ENCODE measurements around the gene KLF13.

Gene KLF13

DNA sequence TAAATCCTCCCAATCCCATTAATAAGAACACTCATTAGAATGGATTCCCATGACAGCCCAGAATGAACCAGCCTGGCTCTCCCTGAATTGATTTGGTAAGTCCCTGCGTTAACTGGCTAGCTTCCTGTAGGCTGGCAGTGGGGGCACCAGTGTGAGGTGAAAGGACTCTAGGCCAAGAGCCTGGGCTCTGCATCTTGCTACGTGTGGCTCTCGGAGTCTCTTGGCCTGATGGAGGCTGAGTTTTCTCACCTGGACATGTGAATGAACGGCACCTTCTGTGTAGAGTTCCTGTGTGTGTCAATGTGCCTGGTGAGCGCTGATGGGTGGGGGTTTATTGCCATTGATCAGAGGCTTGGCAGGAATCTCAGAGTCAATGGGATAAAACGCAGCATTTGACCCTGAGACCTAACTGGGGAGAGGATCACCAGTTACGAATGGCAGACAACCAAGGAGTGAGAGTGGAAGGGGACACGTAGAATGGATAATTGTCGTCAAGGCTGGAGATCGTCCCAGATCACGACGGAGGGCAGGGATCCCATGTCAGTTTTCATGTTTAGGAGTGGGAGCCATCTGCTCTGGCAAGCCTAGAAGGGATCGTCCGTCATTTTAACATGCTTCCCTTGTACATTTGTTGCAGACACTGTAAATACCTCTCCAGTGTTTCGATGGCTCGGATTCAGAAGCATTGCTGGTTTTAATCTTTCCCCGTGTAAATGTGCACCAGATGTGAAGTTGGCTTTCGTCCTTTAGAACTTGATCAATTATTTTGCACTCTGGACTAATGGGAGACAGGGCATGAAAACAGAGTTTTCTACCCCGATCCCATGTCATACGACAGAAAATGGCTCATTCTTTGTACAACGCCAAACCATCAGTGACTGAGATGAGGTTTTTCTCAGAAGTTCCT is 9.0 kb upstream of the KLF13 start:
- DNase-seq = no peak

DNA sequence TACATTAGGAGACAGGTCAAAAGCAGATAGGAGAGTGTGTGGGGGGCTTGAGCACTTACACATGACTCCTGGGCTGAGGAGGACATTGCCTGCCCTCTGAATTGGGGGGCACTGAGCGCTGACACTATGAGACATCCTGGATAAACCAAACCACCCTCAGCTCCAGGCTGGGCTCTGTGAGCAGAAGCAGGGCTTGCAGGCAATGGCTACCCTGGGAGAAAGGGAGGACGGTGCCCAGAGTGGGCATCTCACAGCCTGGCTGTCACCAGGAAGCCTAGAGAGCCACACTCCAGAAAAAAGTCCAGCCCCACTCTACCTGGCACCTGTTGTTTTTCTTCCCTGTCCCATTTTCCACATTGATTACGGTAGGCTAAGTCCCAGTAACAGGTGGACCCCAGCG is 8.2 kb upstream of the KLF13 start:
- no peak for DNase-seq

DNA sequence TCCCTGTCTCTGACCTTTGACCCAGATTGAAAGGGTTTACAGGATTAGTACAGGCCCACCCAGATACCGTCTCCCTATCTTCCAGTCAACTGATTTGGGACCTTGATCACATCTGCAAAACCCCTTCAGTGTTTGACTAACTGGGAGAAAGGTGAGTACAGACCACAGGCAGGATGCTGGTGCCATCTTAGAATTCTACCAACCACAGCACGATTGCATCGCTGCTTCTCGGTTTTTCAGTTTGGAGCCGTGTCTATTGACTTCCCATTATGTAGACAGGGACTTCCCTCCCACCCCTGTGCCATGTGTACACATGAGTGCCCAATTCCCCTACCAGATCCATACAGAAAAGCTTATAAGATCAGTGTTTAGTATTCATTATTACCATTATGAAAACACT is 6.6 kb upstream of the KLF13 start:
- no peak for DNase-seq

DNA sequence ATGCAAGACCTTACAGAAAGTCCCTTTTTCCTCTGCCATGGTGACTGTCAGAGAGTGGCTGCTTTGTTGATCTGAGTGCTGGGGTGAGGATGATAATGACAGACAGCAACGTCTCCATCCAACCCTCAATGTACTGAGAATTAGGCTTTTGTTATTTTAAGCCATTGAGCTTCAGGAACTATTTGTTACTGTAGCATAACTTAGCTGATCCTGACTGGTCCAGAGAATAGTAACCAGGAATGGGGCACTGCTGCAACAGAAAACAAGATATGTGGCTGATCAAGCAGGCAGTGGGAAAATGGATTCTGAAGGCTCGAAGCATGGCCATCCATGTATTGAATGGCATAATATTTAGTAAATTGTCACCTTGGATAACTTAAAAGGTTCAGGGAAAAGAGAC is 5.2 kb upstream of the KLF13 start:
- DNase-seq = no peak

DNA sequence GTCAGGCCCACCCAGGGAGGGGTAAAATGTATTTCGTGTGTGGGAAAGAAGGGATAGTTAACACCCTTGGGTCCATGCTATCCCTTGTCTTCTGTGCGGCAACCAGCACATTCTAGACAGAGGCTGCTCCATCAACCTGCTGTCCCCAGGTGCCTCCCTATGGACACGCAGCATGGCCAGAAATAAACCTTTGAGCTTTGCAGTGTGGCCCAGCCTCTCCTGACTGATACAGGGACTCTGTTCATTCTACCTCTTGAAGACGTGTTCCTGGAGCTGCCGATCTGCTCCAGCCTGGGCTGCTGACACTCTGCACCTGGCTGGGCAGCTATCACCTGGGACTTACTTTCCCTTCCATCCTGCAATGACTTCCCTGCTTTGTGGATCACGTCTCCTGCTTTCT is 4.1 kb upstream of the KLF13 start:
- DNase-seq = no peak

DNA sequence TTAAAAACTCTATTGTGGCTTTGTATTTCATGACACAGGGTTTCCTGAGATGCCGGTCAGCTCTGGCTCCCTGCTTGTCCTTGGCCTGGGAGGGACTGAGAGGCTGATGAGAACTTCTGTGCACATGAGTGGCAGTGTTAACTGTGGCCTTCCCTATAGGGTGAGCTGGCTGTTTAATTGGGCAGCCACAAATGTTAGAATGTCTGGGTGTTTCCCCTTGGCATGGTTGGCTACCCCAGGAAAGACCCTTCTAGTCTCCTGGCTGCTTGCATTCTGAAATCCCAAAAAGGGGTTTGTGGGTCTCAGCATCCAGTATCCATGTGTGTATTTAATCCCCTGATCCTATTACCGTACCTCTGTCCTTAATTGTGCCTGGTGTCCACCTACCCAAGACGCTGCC is 3.0 kb upstream of the KLF13 start:
- DNase-seq = no peak

DNA sequence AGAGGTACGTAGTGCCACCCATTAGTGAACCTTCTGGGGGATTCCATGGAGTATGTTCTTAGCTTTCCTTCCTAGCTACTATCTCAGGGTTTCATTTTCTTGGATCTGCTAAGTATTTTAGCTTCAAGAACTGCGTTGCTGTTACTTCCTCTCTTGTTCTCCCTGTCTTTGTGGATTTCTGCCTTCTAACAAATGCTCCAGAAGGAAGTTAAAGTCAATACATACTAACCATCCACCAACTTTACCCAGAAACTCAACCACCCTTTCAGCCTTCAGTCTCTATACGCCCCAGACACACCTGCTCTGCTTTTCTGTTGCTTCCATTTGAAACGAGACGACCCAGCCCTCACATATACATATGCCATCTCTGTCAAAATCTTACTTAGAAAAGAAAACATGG is 2.4 kb upstream of the KLF13 start:
- no peak for DNase-seq

DNA sequence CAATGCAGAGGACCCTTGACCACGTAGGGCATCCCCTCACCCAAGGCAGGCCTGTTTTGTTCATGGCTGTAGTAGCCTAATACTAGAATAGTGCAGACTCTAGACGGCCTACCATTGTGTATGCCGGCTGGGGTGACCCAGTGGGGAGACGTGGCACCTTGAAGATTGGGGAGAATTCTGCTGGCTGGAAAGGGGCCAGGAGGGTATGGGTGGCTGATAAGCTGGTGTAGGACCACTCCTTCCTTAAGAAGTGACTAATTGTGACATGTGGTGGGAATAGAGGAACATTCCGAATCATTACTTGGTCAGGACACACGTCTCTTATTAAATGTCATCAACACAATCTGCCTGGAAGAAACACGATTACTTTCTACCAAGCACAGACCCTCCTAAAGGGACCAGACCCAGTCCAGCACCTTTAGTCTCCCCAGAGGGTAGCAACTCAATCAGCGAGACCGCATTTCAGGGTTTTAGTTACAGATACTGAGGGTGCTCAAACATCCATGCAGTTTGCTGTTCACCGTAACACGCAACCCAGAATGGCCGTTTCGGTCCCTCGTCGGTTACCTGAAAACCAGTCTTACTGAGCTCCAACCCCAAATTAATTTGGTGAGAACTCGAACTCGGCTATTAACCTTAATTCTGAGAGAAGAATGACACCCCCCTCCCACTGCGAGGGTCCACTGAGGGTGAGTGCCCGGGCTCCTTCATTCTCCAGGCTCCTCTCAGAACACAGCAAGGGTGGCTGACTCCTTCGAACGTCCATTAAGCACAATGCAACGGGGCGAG is 1.6 kb upstream of the KLF13 start:
- DNase-seq = peak; percentile 3

DNA sequence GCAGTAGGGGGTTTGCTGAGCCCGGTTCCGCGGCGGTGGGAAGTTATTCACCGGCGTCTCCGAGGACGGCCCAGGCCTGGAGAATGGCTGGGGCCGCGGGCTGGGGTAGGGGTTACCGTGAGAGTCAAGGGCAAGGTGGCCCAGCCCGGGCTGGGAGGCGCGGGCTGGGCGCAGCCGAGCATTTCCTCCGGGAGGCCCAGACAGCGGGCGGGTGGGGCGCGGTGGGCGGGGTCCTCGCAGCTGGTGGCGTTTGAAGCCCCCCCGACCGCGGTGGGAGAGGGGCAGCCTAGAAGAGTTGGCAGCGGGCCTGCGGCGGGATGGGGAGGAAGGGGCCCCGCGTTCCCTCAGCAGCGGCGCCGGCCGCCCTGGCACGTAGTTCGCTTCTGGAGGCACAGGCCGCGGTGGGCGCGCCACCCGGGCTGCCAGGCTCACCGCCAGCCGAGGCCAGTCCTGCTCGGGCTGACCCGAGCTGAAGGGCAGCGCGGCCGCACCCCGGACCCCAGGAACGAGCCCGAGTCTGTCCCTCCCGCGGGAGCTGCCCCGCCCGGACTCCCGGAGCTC is 960 bp upstream of the KLF13 start:
- DNase-seq = no peak

DNA sequence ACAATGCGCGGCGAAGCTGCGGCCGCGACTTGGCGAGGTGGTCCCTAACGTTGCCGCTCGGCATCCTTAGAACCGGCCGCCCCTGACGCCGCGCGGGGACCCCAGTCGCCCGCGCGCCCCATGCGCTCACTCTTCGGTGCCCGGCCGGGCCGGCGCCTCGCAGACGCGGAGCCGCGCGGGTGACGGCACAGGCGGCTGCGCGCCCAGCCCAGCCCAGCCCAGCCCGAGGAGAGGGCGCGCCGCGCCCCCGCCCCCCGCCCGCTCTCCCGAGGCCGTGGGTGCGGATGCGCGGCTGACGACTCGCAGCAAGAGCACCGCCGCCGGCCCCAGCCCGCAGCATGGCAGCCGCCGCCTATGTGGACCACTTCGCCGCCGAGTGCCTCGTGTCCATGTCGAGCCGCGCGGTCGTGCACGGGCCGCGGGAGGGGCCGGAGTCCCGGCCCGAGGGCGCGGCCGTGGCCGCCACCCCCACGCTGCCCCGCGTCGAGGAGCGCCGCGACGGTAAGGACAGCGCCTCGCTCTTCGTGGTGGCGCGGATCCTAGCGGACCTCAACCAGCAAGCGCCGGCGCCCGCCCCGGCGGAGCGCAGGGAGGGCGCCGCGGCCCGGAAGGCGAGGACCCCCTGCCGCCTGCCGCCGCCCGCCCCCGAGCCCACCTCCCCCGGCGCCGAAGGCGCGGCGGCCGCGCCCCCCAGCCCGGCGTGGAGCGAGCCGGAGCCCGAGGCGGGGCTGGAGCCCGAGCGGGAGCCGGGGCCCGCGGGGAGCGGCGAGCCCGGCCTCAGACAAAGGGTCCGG is 437 bp downstream of the KLF13 start:
- no peak for DNase-seq

DNA sequence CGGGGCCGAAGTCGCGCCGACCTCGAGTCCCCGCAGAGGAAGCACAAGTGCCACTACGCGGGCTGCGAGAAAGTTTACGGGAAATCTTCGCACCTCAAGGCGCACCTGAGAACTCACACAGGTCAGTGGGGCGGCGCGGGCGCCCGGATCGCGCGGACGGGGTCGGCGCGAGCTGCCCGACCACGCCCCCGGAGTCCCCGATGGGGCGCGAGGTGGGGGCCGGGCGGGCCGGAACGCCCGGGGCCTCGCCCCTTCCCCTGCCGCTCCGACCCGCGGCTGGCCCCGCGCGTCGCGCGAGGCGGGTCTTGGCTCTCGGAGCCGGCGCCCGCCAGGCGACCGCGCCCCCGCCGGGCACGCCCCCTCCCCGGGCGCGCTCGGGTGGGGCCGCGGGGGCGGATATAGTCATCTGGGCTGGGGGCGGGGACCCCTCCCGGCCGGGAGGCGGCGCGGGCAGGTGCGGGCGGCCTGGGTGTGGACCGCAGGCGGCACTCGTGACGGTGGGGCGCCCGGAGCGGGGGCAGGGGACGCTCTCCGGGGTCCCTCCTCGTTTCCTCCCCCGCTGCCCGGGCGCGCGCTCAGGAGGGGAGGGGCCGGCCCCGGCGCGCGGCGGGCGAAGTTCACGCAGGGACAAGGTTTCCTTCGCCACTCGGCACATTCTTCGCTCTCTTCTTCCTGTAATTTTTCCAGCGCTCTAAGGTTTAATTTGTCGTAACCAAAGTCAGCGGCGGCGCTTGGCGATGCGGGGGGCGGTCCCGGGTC is 1.2 kb downstream of the KLF13 start:
- DNase-seq = peak; percentile 29

DNA sequence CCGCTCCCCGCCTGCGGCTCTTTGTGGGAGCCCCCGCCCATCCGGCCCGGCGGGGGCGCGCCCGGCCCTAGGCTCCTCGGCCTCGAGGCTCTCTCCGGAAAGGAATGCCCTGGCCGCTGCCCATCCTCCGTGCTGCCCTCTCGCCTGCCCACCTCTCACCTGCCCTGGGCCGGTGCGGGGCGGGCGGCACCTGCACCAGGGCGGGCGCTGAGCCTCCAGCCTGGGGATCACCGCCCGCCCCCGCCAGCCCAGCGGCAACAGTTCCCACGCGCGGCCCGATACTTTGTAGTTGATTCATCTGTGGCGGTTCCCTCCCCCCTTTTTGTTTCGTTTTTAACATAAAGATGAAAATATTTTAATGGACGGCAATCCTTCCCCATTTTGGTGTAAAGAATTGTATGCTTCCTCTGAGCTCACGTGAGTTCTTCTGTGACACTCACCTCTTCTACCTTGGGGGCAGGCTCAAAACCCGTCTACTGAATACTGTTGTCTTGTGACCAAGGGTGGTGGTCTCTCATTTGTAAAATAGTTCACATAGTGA is 1.9 kb downstream of the KLF13 start:
- DNase-seq = peak; percentile 29

DNA sequence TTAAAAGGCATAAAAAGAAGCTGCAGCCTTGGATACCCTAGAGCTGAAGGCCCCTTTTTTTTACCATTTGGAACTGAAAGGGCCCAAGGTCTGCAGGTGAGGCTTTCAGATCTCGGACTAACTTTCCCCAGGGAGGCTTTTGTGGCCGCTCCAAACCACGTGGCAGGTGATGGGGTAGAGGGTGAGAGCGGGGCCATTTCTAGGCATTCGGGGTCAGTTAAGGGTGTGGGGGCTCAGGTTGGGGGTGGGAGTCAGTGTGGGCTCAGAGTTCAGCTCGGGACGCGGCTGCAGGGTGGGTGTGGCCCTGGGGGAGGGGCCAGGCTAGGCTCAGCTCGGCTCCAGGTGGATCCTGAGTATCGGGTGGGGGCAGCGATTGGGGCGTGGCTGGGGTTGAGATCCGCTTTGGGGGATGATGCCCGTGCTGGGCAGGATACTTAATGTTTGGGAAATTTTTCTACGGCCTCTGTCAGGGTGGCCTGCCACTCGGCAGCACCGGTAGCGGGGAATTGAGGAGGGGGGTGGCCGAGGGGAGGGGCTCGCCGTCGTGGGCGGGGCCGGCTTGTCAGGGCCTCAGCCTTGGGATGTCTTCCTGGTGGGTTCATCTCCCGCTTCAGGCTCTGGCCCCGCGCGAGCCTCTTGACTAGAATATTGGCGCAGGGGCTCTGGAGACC is 2.5 kb downstream of the KLF13 start:
- DNase-seq = no peak

DNA sequence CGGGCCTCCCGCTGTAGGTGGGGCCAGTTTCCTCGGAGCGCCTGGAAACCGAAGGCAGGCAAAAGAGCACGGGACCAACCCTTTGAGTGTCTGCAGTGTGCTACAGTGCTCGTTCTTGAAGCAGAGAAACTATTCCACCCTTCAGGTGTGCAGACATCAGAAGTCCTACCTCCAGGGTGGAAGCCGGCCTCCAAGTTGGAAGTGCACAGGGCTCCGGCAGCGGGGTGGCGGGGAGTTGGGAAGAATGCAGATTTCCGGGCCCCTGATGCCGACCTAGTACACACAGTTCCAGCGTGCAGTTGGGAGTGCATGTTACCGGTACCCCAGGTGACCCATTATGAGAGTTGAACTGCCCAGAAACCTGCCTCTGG is 3.0 kb downstream of the KLF13 start:
- no peak for DNase-seq

DNA sequence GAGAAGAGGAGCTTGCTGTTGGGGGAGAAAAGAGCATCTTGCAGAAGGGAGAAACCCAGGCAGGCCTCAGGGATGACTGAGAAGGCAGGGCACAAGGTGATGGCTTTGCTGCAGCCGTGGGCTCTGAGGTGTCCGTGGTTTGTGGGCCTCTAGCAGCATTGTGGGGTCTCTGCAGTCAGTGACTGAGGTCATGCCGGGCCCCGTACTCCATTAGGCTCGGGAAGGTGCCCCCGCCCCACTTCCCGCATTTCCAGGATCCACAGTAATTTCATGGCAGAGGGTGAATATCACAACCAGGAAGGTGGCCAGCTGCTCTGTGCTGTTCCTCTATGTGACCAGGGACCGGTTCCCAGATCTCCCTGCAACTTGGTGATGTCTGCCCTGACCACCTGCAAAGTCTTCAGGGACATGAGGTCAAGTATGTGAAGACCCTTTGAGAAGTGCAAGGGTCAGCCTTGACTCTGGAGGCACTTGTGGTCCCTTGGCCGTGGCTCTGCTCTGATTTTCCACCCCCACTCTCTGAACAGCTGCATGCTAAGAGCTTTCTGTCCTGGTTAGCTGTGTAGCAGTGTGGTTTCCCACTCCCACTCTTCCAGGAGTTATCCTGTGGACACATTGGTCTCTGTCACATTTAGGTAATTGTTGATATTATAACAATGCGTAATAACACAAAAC is 3.6 kb downstream of the KLF13 start:
- no peak for DNase-seq

DNA sequence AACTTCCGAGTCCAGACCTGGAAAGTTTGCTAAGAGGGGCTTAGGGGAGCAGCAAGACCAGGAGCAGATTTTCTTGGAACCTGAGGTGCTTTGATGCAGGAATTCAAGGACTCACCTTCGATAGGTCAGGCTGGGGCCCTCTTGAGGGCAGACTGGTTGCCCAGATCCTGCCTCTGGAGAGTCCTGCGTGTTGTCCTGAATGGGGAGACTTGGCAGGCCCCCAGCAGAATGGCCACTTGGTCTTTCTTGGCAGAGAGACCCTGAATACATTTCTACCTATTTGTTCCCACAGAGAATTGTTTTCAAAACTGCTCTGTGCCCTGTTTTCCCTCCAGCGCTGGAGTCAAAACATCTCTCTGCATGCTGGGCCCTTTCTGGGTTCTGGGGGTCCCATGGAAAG is 4.2 kb downstream of the KLF13 start:
- no peak for DNase-seq

DNA sequence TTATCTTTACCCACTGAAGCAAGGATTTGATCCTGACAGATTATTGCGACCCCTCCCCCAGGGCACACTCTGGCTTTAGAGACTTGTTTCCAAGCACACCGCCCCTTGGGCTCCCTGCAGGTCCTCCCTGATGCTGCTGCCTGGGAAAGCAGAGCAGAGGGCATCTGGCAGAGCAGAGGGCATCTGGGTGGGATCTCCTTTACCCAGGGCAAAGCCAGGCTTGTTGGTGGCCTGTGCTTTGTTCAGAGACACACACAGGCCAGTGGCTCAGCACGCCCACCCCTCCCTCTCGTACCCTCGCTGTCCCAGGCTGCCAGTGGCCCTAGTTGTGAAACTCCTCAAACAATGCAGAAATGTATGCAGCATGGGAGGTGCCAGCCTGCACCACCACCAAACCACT is 4.8 kb downstream of the KLF13 start:
- no peak for DNase-seq

DNA sequence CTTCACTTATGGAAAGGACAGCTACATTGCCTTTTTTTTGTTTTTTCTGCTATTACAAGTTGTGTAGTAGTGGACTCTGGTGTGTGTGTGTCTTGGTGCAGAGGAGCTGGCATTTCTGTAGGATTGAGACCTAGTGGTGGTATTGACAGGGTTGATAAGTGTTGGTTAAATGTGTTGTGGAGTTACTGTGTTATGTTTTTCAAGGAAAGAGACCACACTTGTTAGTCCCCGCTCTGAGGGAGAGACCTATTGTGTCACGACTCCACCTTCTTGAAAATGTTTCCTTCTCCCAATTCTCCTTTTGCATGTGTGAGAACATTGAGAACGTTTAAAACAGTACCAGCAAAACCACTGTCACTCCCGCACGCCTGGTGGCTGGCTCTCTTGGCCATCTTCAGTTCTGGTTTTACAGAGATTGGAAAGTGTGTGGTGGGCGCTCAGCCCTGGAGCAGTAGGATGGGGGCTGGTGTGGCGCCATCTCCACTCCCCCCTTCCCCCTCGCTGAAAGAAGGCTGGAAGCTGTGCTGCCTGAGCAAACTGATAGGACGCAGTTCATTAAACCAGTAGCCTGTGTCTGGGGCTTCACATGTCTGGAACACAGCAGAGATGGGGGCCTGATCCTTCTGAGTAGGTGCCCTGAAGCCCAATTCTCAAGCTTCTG is 5.5 kb downstream of the KLF13 start:
- DNase-seq = no peak

DNA sequence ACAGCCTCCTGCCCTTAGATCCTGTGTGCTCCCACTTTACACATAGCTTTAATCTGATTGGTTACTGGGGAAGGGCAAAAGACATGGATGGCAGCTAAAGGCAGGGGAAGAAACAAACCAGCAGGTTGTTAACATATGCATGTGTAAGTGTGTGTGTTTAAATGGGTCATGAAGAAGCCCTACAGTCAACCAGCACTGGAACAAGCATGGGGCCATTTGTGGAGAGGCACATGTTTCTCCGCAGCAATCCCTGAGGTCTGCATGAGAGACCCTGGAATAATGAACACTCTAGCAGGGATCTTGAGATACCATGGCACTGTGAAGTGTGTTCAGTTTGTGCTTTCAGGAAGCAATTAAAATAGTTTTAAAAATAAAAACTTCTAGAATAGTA is 6.0 kb downstream of the KLF13 start:
- DNase-seq = no peak

DNA sequence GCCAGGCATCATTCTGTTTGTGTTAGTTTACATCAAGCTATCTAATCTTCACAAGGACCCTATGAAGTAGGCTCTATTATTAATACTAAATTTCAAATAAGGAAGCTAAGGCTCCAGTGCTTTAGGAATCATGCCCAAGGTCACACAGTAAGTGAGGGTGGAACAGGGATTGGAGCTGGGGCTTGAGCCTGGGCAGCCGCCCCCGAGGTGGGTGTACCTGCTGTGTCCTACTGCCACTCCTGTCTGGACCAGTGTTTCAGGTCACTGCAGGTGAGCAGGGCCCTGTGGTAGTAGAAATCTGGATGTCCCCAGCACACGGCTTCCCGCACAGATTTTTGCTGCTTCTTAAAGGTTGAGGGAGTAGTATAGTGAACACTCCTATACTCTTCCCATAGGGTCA is 6.5 kb downstream of the KLF13 start:
- DNase-seq = no peak
